SK-N-SH treated with all-trans-retinoic acid at 6 μM for 48 hours (cell line): ENCODE measurements around the gene NCL.
"Not testable (repeated sequence)": the region's sequence is repeated elsewhere in the genome, so short reads cannot be mapped to it uniquely, and the experiment has no call there.

Experiments
- ATAC-seq: fragments of 200-7000 bp; cut with Tn5 transposase; 3 replicates; pipeline ENCODE4 v1.9.1; 2020; ENCODE audit warnings: mild to moderate bottlenecking, moderate library complexity
- ARNTL ChIP-seq: fragments of 450-650 bp; formaldehyde crosslinking; IDR thresholded peaks from 2 replicates; pipeline ENCODE4 v1.5.0; 2020; ENCODE audit warnings: low read depth, mild to moderate bottlenecking, moderate library complexity, borderline replicate concordance
- CSDC2 ChIP-seq: fragments of 250-450 bp; sonication (Bioruptor Pico); IDR thresholded peaks from 2 replicates; pipeline ENCODE4 v1.5.0; 2020; ENCODE audit warnings: mild to moderate bottlenecking, moderate library complexity
- ESRRG ChIP-seq: fragments of 250-450 bp; sonication (Bioruptor Pico); IDR thresholded peaks from 2 replicates; pipeline ENCODE4 v1.6.1; 2021; ENCODE audit warnings: mild to moderate bottlenecking
- GLIS3 ChIP-seq: fragments of 250-450 bp; sonication (Bioruptor Pico); IDR thresholded peaks from 2 replicates; pipeline ENCODE4 v1.5.0; 2020; ENCODE audit warnings: mild to moderate bottlenecking, moderate library complexity
- PPARA ChIP-seq: fragments of 250-450 bp; sonication (Bioruptor Pico); IDR thresholded peaks from 2 replicates; pipeline ENCODE4 v1.5.0; 2020; ENCODE audit warnings: mild to moderate bottlenecking, borderline replicate concordance
- SNAI2 ChIP-seq: fragments of 250-450 bp; sonication (Bioruptor Pico); IDR thresholded peaks from 2 replicates; pipeline ENCODE4 v1.5.0; 2020; ENCODE audit warnings: mild to moderate bottlenecking, moderate library complexity
- ZC3H10 ChIP-seq: fragments of 250-450 bp; sonication (Bioruptor Pico); IDR thresholded peaks from 2 replicates; pipeline ENCODE4 v1.5.1; 2021; ENCODE audit warnings: mild to moderate bottlenecking, moderate library complexity
- ZFP3 ChIP-seq: fragments of 250-450 bp; sonication (Bioruptor Pico); IDR thresholded peaks from 2 replicates; pipeline ENCODE4 v1.5.0; 2020; ENCODE audit warnings: mild to moderate bottlenecking, moderate library complexity
- ZFP30 ChIP-seq: fragments of 450-650 bp; formaldehyde crosslinking; IDR thresholded peaks from 2 replicates; pipeline ENCODE4 v1.5.0; 2022; ENCODE audit warnings: mild to moderate bottlenecking, moderate library complexity
- ZNF565 ChIP-seq: fragments of 450-650 bp; formaldehyde crosslinking; conservative IDR thresholded peaks from 2 replicates; pipeline ENCODE4 v1.5.0; 2020; ENCODE audit warnings: low read depth, mild to moderate bottlenecking, moderate library complexity
- ZNF70 ChIP-seq: fragments of 450-650 bp; formaldehyde crosslinking; IDR thresholded peaks from 2 replicates; pipeline ENCODE4 v1.5.0; 2020; ENCODE audit warnings: mild to moderate bottlenecking, moderate library complexity
- ZNF8 ChIP-seq: fragments of 450-650 bp; formaldehyde crosslinking; IDR thresholded peaks from 2 replicates; pipeline ENCODE4 v1.5.0; 2020; ENCODE audit warnings: mild to moderate bottlenecking, moderate library complexity
- TF ChIP-seq, protein P1 (sequence below): fragments of 250-450 bp; sonication (Bioruptor Pico); IDR thresholded peaks from 2 replicates; pipeline ENCODE4 v1.5.0; 2020; ENCODE audit warnings: mild to moderate bottlenecking, moderate library complexity
- TF ChIP-seq, protein P2 (sequence below): fragments of 250-450 bp; sonication (Bioruptor Pico); IDR thresholded peaks from 2 replicates; pipeline ENCODE4 v1.8.0; 2020; ENCODE audit warnings: mild to moderate bottlenecking, moderate library complexity, borderline replicate concordance
- TF ChIP-seq, protein P3 (sequence below): fragments of 250-450 bp; sonication (Bioruptor Pico); IDR thresholded peaks from 2 replicates; pipeline ENCODE4 v1.5.1; 2020; ENCODE audit warnings: low read depth, mild to moderate bottlenecking, moderate library complexity

Gene NCL

DNA sequence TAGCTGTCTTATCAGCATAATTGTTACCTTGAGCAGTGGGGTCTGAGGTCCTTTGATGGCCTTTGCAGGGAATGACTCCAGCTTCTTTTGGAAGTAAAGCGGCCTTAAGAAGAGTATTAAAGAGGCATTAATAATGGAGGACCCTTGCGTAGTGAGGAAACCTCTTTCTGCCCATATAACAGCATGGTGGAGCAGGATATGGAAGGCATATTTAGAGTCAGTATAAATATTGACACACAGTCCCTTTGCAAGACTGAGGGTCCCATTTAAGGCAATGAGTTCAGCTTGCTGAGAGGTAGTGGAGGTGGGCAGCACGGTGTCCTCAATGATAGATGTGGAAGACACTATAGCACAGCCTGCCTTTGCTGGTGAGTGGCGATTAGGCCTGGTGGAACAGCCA is 32.7 kb downstream of the NCL start:
- no peak for ATAC-seq
- TF ChIP-seq ZNF565 (CRISPR knock-in tag) (no peak), ZNF70 (CRISPR knock-in tag) (no peak), GLIS3 (CRISPR knock-in tag) (no peak), ARNTL (CRISPR knock-in tag) (no peak), ZFP30 (no peak), ZC3H10 (CRISPR knock-in tag) (no peak), ZNF8 (no peak), PPARA (no peak)
- TF ChIP-seq, protein P1, sequence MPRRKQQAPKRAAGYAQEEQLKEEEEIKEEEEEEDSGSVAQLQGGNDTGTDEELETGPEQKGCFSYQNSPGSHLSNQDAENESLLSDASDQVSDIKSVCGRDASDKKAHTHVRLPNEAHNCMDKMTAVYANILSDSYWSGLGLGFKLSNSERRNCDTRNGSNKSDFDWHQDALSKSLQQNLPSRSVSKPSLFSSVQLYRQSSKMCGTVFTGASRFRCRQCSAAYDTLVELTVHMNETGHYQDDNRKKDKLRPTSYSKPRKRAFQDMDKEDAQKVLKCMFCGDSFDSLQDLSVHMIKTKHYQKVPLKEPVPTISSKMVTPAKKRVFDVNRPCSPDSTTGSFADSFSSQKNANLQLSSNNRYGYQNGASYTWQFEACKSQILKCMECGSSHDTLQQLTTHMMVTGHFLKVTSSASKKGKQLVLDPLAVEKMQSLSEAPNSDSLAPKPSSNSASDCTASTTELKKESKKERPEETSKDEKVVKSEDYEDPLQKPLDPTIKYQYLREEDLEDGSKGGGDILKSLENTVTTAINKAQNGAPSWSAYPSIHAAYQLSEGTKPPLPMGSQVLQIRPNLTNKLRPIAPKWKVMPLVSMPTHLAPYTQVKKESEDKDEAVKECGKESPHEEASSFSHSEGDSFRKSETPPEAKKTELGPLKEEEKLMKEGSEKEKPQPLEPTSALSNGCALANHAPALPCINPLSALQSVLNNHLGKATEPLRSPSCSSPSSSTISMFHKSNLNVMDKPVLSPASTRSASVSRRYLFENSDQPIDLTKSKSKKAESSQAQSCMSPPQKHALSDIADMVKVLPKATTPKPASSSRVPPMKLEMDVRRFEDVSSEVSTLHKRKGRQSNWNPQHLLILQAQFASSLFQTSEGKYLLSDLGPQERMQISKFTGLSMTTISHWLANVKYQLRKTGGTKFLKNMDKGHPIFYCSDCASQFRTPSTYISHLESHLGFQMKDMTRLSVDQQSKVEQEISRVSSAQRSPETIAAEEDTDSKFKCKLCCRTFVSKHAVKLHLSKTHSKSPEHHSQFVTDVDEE (CRISPR knock-in tag), result no peak
- TF ChIP-seq, protein P2, sequence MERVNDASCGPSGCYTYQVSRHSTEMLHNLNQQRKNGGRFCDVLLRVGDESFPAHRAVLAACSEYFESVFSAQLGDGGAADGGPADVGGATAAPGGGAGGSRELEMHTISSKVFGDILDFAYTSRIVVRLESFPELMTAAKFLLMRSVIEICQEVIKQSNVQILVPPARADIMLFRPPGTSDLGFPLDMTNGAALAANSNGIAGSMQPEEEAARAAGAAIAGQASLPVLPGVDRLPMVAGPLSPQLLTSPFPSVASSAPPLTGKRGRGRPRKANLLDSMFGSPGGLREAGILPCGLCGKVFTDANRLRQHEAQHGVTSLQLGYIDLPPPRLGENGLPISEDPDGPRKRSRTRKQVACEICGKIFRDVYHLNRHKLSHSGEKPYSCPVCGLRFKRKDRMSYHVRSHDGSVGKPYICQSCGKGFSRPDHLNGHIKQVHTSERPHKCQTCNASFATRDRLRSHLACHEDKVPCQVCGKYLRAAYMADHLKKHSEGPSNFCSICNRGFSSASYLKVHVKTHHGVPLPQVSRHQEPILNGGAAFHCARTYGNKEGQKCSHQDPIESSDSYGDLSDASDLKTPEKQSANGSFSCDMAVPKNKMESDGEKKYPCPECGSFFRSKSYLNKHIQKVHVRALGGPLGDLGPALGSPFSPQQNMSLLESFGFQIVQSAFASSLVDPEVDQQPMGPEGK (CRISPR knock-in tag), result no peak
- TF ChIP-seq, protein P3, sequence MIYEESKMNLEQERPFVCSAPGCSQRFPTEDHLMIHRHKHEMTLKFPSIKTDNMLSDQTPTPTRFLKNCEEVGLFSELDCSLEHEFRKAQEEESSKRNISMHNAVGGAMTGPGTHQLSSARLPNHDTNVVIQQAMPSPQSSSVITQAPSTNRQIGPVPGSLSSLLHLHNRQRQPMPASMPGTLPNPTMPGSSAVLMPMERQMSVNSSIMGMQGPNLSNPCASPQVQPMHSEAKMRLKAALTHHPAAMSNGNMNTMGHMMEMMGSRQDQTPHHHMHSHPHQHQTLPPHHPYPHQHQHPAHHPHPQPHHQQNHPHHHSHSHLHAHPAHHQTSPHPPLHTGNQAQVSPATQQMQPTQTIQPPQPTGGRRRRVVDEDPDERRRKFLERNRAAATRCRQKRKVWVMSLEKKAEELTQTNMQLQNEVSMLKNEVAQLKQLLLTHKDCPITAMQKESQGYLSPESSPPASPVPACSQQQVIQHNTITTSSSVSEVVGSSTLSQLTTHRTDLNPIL (CRISPR knock-in tag), result no peak

DNA sequence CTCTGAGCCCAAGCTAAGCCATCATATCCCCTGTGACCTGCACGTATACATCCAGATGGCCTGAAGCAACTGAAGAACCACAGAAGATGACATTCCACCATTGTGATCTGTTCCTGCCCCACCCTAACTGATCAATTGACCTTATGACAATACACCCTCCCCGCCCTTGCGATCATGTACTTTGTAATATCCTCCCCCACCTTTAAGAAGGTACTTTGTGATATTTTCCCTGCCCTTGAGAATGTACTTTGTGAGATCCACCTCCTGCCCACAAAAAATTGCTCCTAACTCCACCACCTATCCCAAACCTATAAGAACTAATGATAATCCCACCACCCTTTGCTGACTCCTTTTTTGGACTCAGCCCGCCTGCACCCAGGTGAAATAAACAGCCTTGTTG is 33.8 kb downstream of the NCL start:
- not testable (repeated sequence) for ATAC-seq

DNA sequence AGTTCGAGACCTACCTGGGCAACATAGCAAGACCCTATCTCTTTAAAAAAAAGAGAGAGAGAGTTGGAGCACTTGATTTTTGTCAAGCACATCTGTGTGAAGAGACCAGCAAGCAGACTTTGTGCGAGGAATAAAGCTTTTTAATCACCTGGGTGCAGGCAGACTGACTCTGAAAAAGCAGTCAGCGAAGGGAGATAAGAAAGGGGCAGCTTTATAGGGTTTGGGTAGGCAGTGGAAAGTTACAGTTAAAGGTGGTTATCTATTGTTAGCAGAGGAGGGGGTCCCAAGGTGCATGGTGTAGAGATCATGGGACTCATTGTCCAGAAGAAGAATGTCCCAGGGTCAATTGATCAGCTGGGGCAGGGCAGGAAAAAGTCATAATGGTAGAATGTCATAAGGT is 34.4 kb downstream of the NCL start:
- no peak for ATAC-seq
- TF ChIP-seq, protein P2 (CRISPR knock-in tag), result no peak
- no peak for TF ChIP-seq CSDC2
- no peak for TF ChIP-seq ZNF565 (CRISPR knock-in tag)
- no peak for TF ChIP-seq ZFP3 (CRISPR knock-in tag)
- TF ChIP-seq, protein P3 (CRISPR knock-in tag), result no peak
- no peak for TF ChIP-seq ZC3H10 (CRISPR knock-in tag)
- no peak for TF ChIP-seq ZFP30
- no peak for TF ChIP-seq ESRRG (CRISPR knock-in tag)
- no peak for TF ChIP-seq ZNF70 (CRISPR knock-in tag)
- TF ChIP-seq GLIS3 (CRISPR knock-in tag), result no peak
- no peak for TF ChIP-seq ARNTL (CRISPR knock-in tag)
- TF ChIP-seq SNAI2, result no peak

DNA sequence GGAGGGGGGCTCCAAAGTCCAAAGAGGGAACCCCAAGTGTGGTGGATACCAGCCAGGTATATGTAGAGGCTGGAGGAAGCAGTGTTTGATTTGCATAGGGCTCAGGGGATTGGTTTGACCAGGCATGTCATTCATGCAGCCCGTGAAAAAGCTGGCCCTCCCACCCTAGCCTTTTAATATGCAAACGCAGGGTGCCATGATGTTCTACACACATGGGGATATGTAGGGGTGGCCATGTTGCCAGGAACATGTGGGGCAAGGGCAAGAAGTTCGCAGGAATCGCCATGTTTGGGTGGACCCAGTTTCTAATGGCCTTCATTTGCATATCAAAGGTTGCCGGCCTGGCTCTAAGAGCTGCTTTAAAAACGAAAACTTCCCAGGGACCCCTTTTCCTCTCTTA is 35.1 kb downstream of the NCL start:
- TF ChIP-seq, protein P2 (CRISPR knock-in tag), result no peak
- no peak for TF ChIP-seq GLIS3 (CRISPR knock-in tag)
- no peak for TF ChIP-seq ZC3H10 (CRISPR knock-in tag)
- no peak for TF ChIP-seq ZFP3 (CRISPR knock-in tag)

More for the DNA sequence above, 35.1 kb downstream of the NCL start:
- ATAC-seq, result no peak
